HG02798 (cell line): Measurements from ENCODE around the gene PUSL1.

Experiments used
- ATAC-seq: cut with Tn5 transposase; IDR thresholded peaks from one replicate; pipeline ENCODE4 v1.9.1; 2021; ENCODE audit warnings: mild to moderate bottlenecking; ENCODE audit not compliant: unreplicated experiment, poor library complexity

Gene PUSL1

DNA sequence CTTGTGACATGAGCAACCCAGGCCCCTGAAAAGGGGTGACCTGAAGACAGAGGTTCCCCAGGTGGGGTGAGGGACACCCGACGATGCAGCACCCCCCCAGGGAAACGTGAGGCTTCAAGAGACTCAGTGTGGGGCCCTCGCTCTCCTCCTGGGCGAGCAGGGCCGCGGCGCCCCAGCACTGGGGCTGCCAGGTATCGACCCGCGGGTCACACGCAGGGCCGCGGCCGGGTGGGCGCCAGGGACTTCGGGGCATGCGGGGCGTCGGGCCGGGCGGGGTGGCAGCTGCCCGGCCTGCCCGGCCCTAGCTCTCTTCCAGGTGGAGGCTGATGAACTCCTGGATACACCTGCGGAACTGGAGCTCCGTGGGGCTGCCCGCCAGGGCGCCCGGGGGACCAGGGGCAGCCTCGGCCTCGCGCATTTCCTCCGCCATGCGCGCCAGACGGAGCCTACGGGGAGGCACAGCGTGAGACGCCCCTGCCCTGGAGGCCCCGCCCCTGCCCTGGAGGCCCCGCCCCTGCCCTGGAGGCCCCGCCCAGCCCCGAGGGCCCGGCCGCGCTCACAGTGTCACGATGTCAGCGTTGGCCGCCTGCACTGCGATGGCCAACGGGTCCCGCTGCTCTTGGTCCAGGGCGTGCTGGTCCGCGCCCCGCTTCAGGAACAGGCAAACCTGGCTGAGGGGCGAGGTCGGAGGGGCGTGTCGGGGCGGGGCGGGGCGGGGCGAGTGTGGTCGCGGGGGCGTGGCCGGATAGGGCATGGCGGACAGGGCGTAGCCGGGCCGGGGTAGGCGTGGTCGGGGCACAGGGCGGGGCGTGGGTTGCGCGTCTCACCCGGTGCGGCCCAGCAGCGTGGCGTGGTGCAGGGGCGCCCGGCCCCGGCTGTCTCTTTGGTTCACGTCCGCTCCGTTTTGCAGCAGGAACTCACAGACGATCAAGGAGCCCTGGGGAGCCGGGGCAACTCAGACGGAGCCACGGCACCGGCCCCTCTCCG lies 14.8 kb upstream of the PUSL1 start:
- no peak for ATAC-seq

DNA sequence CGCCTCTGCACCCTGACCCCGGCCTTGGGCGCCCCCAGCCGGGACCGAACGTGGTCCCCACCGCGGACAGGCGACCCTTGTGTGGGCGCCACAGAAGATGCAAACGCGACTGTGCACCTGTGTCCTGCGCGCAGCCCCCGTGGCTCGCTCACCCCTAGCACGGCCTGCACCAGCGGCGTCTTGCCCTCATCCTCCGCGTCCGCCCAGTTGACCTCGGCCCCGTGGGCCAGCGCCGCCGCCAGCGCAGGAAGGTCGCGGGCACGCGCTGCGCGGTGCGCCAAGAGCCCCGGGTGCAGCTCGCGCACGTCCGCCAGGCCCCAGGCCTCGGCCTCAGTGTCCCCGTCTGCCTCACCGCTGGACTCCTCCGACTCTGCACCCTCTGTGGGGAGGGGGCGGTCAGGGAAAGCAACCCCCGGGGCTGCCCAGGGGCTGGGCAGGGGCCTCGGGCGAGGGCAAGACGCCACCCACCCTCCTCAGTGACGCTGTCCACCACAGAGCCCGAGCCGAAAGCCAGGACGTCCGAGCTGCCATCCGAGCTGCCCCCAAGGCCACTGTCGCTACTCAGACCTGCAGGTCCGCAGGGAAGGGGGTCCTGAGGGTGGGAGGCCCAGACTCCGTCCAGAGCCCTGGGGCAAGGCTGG lies 14.0 kb upstream of the PUSL1 start:
- no peak for ATAC-seq

DNA sequence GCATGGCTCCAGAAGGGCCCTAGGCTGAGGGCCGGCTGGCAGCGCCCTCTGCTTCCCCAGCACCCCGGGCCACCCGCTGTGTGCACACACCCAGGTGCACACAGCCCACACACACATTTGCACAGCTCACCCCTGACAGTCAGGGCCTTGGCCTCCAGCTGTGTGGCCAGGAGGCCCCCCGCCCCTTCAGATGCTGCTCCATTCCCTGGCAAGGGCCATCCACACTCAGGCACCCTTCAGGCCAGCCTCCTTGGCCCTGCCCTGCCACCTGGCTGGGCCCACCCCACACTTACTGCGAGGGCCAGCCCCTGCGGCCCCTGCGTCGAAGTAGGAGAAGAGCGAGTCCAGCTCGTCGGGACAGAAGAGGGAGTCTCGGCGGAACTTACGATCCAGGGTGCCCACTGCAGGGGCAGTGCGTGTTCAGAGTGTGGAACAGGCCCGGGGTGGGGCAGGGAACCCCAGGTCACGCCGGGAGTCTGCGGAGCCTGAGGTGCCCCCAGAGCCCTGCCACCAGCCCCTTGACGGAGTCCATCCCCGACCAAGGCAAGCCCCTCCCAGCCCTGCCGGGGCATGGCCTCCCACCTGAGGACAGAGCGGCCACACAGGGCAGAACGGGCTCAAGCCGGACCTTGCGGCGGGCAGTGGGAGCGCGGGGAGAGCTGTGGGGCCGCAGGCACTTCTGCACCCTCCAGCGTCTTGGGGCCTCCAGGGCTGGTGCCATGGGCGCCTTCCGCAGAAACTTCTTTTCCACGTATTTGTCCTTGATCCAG lies 13.1 kb upstream of the PUSL1 start:
- no peak for ATAC-seq

DNA sequence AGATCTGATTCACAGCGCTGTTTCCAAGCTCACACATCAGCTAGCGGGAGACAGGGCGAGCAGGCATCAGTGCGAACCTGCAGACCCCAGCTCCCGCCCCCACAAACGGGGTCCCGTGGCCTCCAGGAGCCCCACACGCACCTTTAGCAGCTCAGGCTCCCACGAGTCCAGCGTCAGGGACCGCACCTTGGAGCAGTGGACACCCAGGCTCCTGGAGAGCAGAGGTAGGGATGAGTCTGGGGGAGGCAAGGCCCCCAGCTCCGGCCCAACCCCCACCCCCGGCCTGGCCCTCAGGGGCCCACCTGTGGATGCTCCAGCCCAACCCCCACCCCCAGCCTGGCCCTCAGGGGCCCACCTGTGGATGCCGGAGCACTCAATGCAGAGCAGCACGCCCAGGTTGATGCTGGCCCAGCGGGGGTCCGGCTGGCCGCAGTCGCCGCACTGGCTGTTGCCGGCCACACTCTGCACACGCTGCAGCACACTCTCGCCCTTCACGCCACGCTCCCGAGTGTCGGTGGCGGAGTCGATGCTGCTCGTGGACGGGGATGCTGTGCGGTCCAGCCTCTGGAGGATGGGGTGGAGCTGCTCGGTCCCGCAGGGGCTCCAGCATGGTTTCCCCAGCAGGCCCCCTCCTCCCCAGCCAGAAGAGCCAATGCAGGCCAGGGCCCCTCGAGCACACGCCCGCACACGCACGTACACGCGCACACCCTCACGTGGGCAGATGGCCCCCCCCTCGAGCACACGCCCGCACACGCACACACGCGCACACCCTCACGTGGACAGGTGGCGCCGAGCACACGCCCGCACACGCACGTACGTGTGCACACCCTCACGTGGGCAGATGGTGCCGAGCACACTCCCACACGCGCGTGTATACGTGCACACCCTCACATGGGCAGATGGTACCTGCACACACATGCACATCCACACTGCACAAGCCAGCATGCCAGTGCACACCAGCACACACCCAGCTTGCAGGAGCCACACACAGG lies 12.0 kb upstream of the PUSL1 start:
- no peak for ATAC-seq

DNA sequence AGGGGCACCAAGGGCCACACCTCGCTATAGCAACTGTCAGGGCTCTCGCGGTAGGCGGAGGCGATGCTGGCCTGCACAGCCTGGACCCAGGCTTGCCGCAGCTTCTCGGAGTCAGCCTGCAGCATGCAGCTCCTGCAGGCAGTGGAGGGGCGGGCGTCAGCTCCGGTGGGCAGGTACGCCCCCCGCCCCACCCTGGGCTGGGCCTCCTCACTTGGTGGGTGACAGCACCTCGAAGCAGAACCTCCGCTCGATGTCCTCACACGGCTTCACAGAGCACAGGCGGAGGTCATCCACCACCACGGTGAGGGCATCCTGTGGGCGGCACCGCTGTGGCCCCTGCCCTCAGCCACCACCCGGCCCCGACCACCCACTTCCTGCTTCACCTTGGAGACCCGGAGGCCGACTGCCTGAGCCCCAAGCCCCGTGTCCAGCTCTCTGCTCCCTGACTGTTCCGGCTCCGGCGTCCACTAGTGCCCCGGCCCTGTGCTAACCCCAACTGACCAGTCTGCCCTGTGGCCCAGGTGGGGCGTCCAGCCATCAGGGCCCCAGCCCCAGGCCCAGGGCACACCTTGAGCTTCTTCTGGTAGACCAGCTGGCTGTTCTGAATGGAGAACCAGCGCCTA lies 10.5 kb upstream of the PUSL1 start:
- ATAC-seq = no peak

DNA sequence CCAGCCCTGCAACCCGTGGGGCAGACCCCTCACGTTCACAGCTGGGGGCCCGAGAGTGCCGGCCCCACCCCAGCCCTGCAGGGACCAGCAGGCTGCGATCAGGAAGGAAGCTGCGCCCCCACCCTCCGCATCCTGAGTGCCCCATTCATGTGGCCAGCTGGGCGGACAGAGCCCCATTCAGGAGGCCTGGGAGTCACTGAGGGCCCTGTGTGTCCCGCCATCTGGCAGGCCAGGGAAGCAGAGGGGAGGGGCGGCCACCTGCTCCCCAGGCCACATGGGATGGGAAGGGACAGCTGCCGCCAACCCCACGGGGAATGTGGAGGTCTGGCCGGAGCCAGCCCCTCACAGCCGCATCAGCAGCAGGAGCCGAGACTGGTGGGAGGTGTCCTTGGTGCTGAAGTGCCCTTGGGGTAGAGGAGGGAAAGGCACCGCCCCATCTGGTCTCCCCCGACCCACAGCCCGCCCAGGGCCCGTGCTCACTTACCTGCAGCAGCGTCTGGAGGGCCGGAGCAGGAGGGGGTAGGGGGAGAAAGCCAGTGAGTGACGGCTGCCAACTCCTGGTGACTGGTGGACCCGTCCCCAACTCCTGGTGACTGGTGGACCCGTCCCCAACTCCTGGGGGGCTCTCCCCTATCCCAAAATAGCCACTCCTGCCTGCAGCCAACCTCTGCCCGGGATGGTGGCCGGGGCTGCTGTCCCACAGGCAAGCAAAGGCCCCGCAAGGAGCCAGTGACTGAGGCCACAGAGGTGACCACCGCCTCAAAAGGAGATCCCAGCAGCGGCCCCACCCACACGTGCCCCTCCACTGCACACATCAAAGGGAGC lies 9.3 kb upstream of the PUSL1 start:
- ATAC-seq = no peak

DNA sequence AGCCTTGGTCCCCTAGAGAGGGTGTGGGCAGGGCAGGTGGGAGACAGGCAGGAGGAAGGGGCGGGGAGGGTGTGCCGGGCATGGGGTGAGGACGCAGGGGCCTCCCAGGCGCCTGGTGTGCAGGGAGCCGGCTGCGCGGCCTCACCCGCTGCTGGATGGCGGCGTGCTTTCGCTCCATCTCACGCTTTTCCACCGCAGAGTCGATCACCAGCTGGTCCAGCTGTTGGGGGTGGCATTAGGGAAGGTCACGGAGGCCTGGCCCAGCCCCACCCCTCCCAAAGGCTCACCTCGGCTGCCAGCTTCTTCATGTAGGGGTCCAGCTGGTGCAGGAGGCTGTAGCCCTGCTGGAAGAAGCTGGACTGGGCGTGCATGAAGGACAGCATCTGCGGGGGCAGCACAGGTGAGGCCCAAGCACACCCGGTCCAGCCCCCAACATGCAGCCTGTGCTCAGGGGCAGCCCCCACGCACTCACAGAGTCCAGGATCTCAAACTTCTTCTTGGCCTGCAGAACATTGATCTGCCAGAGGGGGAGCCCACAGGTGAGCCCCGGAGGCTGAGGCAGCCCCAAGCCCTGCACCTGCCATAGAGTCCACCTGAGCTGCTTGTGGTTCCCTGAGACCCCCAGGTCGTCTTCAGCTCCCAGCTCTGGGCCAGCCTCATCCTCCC lies 8.6 kb upstream of the PUSL1 start:
- no peak for ATAC-seq

DNA sequence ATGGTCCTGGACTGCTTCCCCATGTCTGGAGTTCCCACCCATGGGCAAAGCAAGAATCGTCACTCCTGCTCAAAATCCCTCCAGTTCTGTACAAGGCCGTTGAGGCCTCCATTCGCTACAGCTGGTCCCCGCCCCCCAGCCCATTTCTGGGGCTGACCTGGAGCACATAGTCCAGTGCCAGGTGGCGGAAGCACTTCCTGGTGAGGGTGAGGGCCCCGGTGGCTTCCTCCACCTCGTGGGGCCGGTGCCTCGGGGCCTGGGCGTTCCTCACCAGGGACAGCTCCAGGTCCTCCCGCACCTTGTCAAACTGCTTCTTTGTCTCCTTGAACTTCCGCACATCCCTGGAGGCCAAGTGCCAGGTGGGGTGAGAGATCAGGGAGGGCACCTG lies 8.1 kb upstream of the PUSL1 start:
- ATAC-seq = no peak

DNA sequence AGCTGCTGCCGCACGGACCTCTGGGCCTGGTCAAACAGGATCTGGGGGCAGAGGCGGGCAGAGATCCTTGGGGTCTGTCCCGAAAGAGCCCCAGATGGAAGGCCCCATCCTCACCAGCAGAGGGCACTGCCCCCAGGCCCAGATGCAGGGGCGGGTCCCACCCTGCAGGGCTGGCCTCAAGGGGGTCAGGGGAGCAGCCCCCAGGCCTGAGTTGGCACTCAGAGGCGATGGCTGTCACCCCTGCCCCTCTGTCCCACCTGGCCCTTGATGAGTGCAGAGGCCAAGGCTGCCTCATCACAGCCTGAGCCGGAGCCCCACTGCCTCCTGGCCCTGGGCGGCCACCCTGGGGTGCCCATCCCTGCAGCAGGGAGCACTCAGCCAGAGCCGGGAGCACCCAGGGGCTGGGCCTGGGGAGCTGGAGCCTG lies 6.4 kb upstream of the PUSL1 start:
- no peak for ATAC-seq

DNA sequence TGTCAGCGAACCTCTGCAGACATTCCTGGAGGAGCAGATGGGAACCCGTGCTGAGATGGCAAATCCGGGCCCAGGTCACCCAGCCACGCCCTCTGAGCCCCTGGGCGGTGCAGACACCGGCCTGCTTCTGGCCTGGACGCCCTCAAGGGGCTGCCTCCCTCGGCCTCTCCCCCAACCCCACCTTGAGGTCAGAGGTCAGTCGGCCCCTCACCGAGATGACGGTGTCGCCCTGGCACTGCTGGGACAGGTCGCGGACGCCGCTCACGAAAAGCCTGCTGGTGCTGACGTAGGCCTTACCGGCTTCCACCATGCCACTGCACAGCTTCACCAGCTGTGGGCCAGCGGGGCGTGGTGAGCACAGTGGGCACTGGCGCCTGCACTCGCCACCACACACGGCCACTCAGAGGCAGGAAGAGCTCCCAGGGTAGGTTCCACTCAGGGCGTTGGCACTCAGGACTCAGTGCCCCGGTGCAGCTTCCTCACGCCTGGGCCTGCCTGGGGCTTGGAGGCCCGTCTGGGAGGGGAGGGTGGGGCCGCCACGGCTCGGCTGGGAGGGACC lies 5.4 kb upstream of the PUSL1 start:
- ATAC-seq = no peak

DNA sequence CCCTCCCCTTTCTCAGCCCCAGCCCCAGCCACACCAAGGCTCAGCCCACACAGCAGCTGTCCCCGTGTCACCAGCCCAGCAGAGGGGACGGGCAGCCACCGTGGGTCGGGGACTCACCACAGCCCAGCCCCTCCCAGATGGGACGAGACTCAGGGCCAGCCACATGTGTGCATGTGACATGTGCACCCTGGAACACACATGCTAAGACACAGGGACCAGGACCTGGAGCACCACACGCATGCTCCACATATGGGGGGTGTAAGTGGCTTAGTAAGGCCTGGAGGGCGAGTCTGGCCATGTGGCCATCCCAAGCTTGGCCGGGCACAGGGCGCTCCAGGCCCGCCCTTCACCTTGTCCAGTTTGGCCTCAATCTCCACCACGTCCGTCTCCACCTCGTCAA lies 4.7 kb upstream of the PUSL1 start:
- ATAC-seq = no peak

DNA sequence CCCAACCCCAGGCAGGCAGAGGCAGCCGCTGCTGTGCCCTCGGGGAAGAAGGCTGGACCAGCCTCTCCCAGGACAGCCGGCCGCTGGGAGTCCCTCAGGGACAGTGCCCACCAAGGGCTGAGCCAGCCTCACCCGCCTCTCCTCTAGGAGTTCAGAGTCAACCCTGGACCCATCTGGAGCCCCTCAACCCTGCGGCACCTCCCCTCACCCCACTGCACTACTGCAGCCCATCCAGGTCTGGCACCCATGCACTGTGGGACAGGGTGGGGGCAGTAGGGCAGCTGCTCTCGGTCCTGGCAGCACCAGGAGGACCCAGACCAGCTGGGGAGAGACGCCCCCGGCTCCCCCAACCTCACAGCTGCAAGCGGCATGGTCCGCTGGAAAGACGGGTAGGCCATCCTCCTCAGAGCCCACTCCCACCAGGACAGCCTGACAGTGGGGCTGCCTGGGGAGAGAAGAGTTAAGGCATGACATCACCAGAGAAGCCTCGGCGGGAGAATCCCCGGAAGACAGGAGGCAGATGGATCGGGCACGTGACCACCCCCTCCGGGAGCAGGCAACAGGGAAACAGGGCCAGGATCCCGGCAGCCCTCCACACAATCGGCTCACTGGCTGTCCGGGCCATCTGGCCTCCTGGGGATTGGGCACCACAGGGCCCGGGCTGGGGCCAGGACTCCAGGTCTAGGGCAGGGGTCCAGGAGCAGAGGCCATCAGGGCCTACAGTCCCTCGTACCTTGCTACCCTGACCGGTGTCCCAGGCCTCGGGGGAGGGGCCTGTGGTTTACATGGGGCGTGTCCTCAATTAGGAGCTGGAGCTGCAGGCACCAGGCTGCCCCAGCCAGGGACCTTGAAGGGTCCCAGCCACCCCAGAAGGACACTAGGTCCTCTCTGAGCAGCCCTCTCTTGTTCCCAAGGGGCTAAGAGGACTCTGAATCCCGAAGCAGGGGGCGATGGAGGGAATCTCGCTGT lies 3.8 kb upstream of the PUSL1 start:
- no peak for ATAC-seq

DNA sequence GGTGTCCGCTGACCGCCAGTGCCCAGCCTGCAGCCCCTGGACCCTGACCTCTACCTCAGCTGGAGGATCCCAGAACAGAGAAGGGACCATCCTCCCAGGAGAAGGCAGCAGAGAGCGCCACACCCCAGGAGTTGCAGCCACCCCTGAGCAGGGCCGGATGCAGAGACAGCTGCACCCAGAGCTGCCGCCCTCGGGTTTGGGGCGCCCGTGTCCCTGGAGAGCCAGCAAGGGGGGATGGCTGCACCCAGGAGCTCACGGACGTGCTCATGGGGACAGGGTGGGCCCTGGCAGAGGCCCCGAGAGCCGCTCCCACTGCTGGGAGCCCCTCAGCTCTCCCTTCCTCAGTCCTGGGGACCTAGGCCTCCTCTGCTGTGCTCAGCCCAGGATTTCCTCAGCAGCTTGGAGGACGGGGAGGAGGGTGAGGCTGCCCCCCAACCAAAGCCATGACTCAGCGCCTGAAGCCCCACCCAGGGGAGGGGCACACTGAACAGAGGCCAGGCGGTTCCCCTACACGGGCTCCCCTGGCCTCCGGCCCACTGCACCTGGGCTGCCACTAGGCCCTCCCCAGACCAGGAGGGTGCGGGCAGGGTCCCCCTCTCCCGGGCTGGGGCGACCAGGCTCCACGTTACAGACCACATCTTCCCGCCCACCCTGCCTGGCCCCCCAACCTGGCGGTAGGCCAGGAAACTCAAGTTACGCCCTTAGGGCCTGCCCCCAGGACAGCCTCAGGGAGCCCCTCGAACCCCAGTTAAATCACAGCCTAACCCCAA lies 2.9 kb upstream of the PUSL1 start:
- no peak for ATAC-seq

DNA sequence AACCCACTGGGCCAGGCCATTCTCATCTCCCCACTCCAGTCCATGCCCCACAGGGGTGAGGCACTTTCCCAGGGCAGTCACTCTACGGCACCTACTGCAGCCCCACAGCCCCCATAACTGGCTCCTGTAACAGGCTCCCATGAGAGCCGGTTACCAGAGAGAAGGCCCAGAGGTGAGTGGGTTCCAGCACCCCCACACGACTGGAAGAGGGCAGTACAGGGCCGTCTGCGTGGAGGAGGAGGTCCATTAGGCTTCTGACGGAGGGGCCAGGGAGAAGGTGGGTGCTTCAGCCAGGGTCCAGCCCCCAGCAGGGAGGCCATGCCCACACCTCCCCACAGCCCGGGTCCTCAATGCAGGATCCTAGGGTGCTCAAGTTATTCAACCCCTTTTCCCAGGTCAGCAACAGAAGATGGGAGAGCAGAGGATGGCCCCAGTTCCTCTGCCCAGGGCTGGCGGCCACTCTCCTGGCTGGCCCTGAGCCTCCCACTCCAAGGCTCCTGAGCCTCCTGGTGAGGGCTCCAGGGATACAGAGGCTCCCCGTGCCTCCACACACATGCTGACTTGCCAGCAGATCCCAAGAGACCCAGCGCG lies 2.2 kb upstream of the PUSL1 start:
- ATAC-seq = no peak

DNA sequence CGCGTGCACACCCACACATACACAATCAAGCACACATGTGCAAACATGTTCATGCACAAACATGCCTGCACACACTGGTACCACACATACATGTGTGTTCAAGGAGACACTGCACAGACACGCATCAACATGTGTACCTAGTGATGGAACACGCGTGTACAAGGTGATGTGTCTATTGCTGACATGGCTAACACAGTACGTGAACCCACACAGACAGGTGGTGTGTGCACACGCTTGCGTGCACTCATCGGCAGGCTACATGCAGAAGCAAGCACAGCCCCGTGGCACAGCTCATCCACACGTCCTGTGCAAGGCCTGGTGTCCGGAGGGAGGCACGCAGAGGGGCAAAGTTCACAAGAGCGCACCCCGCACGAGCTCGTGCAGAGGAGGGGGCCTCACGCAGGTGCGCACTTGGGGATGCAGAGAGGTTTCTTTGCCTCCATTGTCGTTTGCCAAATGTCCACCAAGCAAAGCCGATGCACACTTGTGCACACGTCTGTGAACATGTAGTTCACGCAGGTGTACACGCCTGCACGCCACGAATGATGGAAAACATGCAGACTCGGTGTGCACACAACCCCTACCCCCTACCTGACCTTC lies 1.6 kb upstream of the PUSL1 start:
- no peak for ATAC-seq
